NCI-H2029 treated with DMSO at 0.1 percent for 48 hours (cell line): ENCODE measurements around the gene METTL8.

Experiments used
- DNase-seq: peaks from one replicate; lab custom pipeline; 2025; lab: John Stamatoyannopoulos, UW

The METTL8 gene

GRCh38 chr2:171433763-171434012 lies at the start of gene METTL8:
Gene METTL8 (minus strand): TSS chr2:171433990. CDS start chr2:171392185, 41,805 bp downstream.
- no peak for DNase-seq

GRCh38 chr2:171482877-171483276 lies 49.1 kb upstream of the METTL8 start:
- no peak for DNase-seq

- no peak for DNase-seq
Observed at GRCh38 chr2:171482308-171482707, 48.5 kb upstream of the METTL8 start.

GRCh38 chr2:171480908-171481307 lies 47.1 kb upstream of the METTL8 start:
- DNase-seq, result no peak

- no peak for DNase-seq
Observed at GRCh38 chr2:171479154-171479814, 45.5 kb upstream of the METTL8 start.

GRCh38 chr2:171478345-171478744 lies 44.6 kb upstream of the METTL8 start:
- DNase-seq, result no peak

- DNase-seq, result no peak
Observed at GRCh38 chr2:171475979-171476378, 42.2 kb upstream of the METTL8 start.

- DNase-seq, result no peak
Observed at GRCh38 chr2:171470129-171470528, 36.3 kb upstream of the METTL8 start.

- DNase-seq, result no peak
Observed at GRCh38 chr2:171469176-171469575, 35.4 kb upstream of the METTL8 start.

GRCh38 chr2:171460537-171460936 lies 26.7 kb upstream of the METTL8 start:
- DNase-seq, result no peak

- DNase-seq, result no peak
Observed at GRCh38 chr2:171459498-171459897, 25.7 kb upstream of the METTL8 start.

- no peak for DNase-seq
Observed at GRCh38 chr2:171452773-171453172, 19.0 kb upstream of the METTL8 start.

- no peak for DNase-seq
Observed at GRCh38 chr2:171451074-171451473, 17.3 kb upstream of the METTL8 start.

- DNase-seq, result no peak
Observed at GRCh38 chr2:171447675-171448074, 13.9 kb upstream of the METTL8 start.

- no peak for DNase-seq
Observed at GRCh38 chr2:171441470-171441869, 7.7 kb upstream of the METTL8 start.

- no peak for DNase-seq
Observed at GRCh38 chr2:171436307-171436706, 2.5 kb upstream of the METTL8 start.

- peak; percentile 80 for DNase-seq
Observed at GRCh38 chr2:171434013-171434989, 511 bp upstream of the METTL8 start, which contains the start of gene DCAF17. Gene DCAF17 (plus strand): TSS chr2:171434226. CDS start chr2:171434578, 352 bp downstream.

- no peak for DNase-seq
Observed at GRCh38 chr2:171432969-171433762, 624 bp downstream of the METTL8 start.

GRCh38 chr2:171432206-171432968 lies 1.4 kb downstream of the METTL8 start:
- no peak for DNase-seq

GRCh38 chr2:171431677-171432167 lies 2.1 kb downstream of the METTL8 start:
- DNase-seq, result no peak
